Activated B cell treated with CpG ODN at 0.5 μM for 24 hours (primary cell): ENCODE results near the gene P2RY8. TPM values are rescaled to one million over a fixed set of nuclear protein-coding genes. Genes with fewer than 3 reads are reported as not detected.
"Not testable (repeated sequence)": the region's sequence is repeated elsewhere in the genome, so short reads cannot be mapped to it uniquely, and the experiment has no call there.

Source experiments
- ATAC-seq: fragments of 200-7000 bp; cut with Tn5 transposase; one replicate; pipeline ENCODE4 v1.10.0; 2021; ENCODE audit warnings: low read depth, mild to moderate bottlenecking, moderate library complexity
- CTCF ChIA-PET: fragments of 350-600 bp; sonication (Branson Sonifier 250); formaldehyde crosslinking; loops from one replicate; lab custom pipeline; 2021; ENCODE audit warnings: antibody characterized with exemption; lab: Charles Lee
- POLR2A ChIA-PET: fragments of 350-600 bp; sonication (Branson Sonifier 250); formaldehyde crosslinking; loops from one replicate; lab custom pipeline; 2021; ENCODE audit warnings: antibody characterized with exemption; lab: Charles Lee
- DNase-seq: peaks from one replicate; pipeline ENCODE4 v3.0.0; 2022
- H3K27ac Mint-ChIP-seq: one replicate; pipeline ENCODE4 v1.8.0; 2020; ENCODE audit warnings: mixed read lengths
- H3K27me3 Mint-ChIP-seq: one replicate; pipeline ENCODE4 v1.8.0; 2021; ENCODE audit warnings: mixed read lengths
- H3K36me3 Mint-ChIP-seq: one replicate; pipeline ENCODE4 v1.8.0; 2021; ENCODE audit warnings: low read depth, mixed read lengths
- H3K4me1 Mint-ChIP-seq: one replicate; pipeline ENCODE4 v1.8.0; 2021; ENCODE audit warnings: mixed read lengths
- H3K4me3 Mint-ChIP-seq: one replicate; pipeline ENCODE4 v1.8.0; 2020; ENCODE audit warnings: mild to moderate bottlenecking, mixed read lengths
- H3K9me3 Mint-ChIP-seq: one replicate; pipeline ENCODE4 v1.8.0; 2020; ENCODE audit warnings: mixed read lengths
- CTCF ChIP-seq: fragments of 200-600 bp; IDR thresholded peaks from one replicate; pipeline ENCODE4 v1.8.0; 2022; ENCODE audit warnings: antibody characterized with exemption, mild to moderate bottlenecking
- intact Hi-C: fragments of 100-400 bp; cut with micrococcal nuclease; formaldehyde crosslinking; loops from one replicate; pipeline ENCODE4 v1.15.1; 2024
- total RNA-seq: library from RNA; stranded (reverse); gene quantifications from 2 replicates; pipeline ENCODE4 v1.2.3, GENCODE V29; 2022

The P2RY8 gene
- total RNA-seq, 1 donor from 2014 or later, result 332 TPM

DNA sequence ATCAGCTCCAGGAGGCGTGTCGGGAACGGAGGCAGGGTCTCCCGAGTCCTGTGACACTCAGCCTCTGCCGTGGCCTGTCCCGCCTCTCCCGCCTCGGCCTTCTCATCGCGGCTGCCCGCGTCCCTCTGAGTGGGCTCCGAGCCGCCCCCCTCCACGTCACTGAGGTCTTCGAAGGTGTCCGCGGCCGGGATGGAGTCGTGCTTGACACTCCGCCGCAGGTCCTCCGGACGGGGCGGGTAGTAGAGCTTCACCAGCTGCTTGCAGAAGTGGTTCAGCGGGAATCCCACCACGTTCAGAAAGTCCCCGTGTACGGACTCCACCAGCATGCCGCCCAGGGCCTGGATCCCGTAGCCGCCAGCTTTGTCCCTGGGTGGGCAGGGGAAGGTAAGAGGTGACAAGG, 109.2 kb downstream of the P2RY8 start:
- POLR2A ChIA-PET, result no interaction called here
- H3K4me1 Mint-ChIP-seq, result no peaks in the 10 kb centered on the region
- no peaks in the 10 kb centered on the region for H3K27me3 Mint-ChIP-seq
- ATAC-seq, result no peak
- peaks cover 47% of the 10 kb centered on the region for H3K36me3 Mint-ChIP-seq
- no peaks in the 10 kb centered on the region for H3K9me3 Mint-ChIP-seq
- TF ChIP-seq CTCF, result no peak
- no peak for DNase-seq
- no peak overlapping the region for H3K27ac Mint-ChIP-seq
- intact Hi-C loops, result no loop called here
- H3K4me3 Mint-ChIP-seq, result no peak overlapping the region
- CTCF ChIA-PET, result no interaction called here

DNA sequence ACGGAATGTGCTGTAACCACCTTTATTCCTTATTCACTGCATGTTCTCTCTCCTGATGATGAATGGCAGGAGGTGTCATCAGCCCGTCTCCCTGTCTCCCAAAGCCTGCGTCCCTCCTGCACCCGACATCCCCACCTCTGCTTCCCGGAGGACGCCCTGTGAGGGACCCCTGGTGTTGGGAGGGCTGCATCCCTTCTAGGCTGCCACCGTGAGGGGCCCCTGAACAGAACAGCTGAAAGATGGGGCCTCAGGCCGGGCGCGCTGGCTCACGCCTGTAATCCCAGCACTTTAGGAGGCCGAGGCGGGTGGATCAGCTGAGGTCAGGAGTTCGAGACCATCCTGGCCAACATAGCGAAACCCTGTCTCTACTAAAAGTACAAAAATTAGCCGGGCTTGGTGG, 110.7 kb downstream of the P2RY8 start:
- intact Hi-C loops, H3K4me3 Mint-ChIP-seq, H3K27me3 Mint-ChIP-seq, H3K9me3 Mint-ChIP-seq, H3K4me1 Mint-ChIP-seq, H3K27ac Mint-ChIP-seq, DNase-seq, CTCF ChIA-PET, ATAC-seq, POLR2A ChIA-PET: not testable (repeated sequence)
- peaks cover 56% of the 10 kb centered on the region for H3K36me3 Mint-ChIP-seq

DNA sequence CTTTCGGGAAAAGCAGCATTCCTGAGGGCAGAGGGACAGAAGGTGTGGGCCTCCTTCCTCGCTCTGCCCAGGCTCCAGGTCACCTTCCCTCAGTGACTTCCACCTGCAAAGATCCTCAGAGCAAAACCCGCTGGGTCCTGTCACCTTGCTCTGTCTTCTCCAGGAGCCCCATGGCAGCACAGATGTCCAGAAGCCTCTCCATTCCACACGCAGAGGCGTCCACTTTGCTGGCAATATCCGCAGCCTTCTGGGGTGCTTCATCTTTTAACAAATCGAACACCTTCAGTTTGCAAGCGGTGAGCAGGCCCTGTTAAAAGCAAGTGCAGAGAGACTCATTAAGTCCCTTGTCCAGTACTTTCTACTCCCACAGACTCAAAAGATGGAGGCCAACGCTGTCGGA, 111.6 kb downstream of the P2RY8 start:
- CTCF ChIA-PET, result no interaction called here
- Mint-ChIP-seq H3K27ac (no peak overlapping the region), H3K4me3 (no peak overlapping the region), H3K27me3 (no peaks in the 10 kb centered on the region), H3K9me3 (peaks cover 6% of the 10 kb centered on the region), H3K36me3 (peaks cover 62% of the 10 kb centered on the region), H3K4me1 (no peaks in the 10 kb centered on the region)
- no peak for TF ChIP-seq CTCF
- no peak for DNase-seq
- intact Hi-C loops, result no loop called here
- no peak for ATAC-seq
- POLR2A ChIA-PET, result no interaction called here

- TF ChIP-seq CTCF, result no peak
- Mint-ChIP-seq H3K9me3 (peaks cover 6% of the 10 kb centered on the region), H3K4me3 (no peak overlapping the region), H3K27me3 (no peaks in the 10 kb centered on the region), H3K27ac (no peak overlapping the region), H3K36me3 (peaks cover 67% of the 10 kb centered on the region), H3K4me1 (no peaks in the 10 kb centered on the region)
- DNase-seq (no peak), ATAC-seq (no peak)
- intact Hi-C loops, result no loop called here
- ChIA-PET CTCF (no interaction called here), POLR2A (no interaction called here)
These were observed 112.7 kb downstream of the P2RY8 start for GRCh38 chrX:1424147-1424851.

- CTCF ChIA-PET, result no interaction called here
- Mint-ChIP-seq H3K27ac (no peak overlapping the region), H3K36me3 (peaks cover 66% of the 10 kb centered on the region), H3K4me1 (no peaks in the 10 kb centered on the region), H3K4me3 (no peak overlapping the region), H3K9me3 (peaks cover 6% of the 10 kb centered on the region), H3K27me3 (no peaks in the 10 kb centered on the region)
- DNase-seq (no peak), ATAC-seq (no peak)
- POLR2A ChIA-PET, result no interaction called here
- intact Hi-C loops, result no loop called here
- no peak for TF ChIP-seq CTCF
These were observed 113.8 kb downstream of the P2RY8 start for GRCh38 chrX:1423215-1423614.

DNA sequence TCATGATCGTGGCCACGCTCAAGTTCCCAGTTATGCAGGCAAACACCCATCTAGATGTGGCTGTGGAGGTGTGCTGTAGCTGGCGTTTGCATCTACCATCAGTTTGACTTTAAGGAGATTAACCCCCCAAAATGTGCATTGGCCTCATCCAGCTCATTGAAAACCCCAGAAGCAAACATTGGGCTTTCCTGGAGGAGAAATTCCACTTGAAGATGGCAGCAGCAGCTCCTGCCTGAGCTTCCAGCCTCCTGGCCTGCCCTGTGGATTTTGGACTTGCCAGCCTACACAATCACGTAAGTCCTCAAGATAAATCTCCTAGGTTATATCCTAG, 114.9 kb downstream of the P2RY8 start:
- Mint-ChIP-seq H3K4me1 (no peaks in the 10 kb centered on the region), H3K27ac (no peak overlapping the region), H3K9me3 (peaks cover 6% of the 10 kb centered on the region), H3K27me3 (no peaks in the 10 kb centered on the region), H3K36me3 (peaks cover 62% of the 10 kb centered on the region), H3K4me3 (no peak overlapping the region)
- no peak for ATAC-seq
- ChIA-PET POLR2A (no interaction called here), CTCF (no interaction called here)
- DNase-seq, result no peak
- intact Hi-C loops, result no loop called here
- no peak for TF ChIP-seq CTCF
